H9 (cell line): Measurements from ENCODE around the gene CDK15. TPM values are rescaled to one million over a fixed set of nuclear protein-coding genes. Genes with fewer than 3 reads are reported as not detected.

Source experiments
- DNase-seq: peaks from one replicate; pipeline ENCODE4 v3.0.0-alpha.2; 2017
- H2AFZ ChIP-seq: one replicate; pipeline ENCODE4 v1.6.1; 2013; ENCODE audit warnings: mild to moderate bottlenecking, low read length, control low read depth, moderate library complexity
- H2AK5ac ChIP-seq: 2 replicates; pipeline ENCODE4 v1.6.1; 2013; ENCODE audit warnings: low read length, control low read depth, mixed read lengths; ENCODE audit not compliant: insufficient read length
- H2BK120ac ChIP-seq: one replicate; pipeline ENCODE4 v1.6.1; 2013; ENCODE audit warnings: low read depth, mild to moderate bottlenecking, low read length, control low read depth, inconsistent platforms; ENCODE audit not compliant: poor library complexity, severe bottlenecking
- H2BK12ac ChIP-seq: 2 replicates; pipeline ENCODE4 v1.6.1; 2013; ENCODE audit warnings: low read length, control low read depth, mixed read lengths, low read depth; ENCODE audit not compliant: insufficient read length
- H2BK15ac ChIP-seq: 2 replicates; pipeline ENCODE4 v1.6.1; 2013; ENCODE audit warnings: low read depth, low read length, control low read depth
- H2BK20ac ChIP-seq: one replicate; pipeline ENCODE4 v1.6.1; 2013; ENCODE audit warnings: low read depth, mild to moderate bottlenecking, low read length, control low read depth, inconsistent platforms; ENCODE audit not compliant: poor library complexity, severe bottlenecking
- H2BK5ac ChIP-seq: 2 replicates; pipeline ENCODE4 v1.6.1; 2013; ENCODE audit warnings: low read length, control low read depth, mixed read lengths; ENCODE audit not compliant: insufficient read length
- H3K14ac ChIP-seq: 2 replicates; pipeline ENCODE4 v1.6.1; 2013; ENCODE audit warnings: low read length, control low read depth; ENCODE audit not compliant: insufficient read depth
- H3K18ac ChIP-seq: 2 replicates; pipeline ENCODE4 v1.6.1; 2013; ENCODE audit warnings: low read depth, mild to moderate bottlenecking, mixed read lengths, low read length, control low read depth; ENCODE audit not compliant: insufficient read length
- H3K23ac ChIP-seq: 2 replicates; pipeline ENCODE4 v1.6.1; 2013; ENCODE audit warnings: low read length, control low read depth, mixed read lengths, low read depth; ENCODE audit not compliant: insufficient read length
- H3K23me2 ChIP-seq: 2 replicates; pipeline ENCODE4 v1.6.1; 2013; ENCODE audit warnings: low read depth, mild to moderate bottlenecking, mixed read lengths, low read length, control low read depth; ENCODE audit not compliant: insufficient read length, poor library complexity, severe bottlenecking
- H3K27ac ChIP-seq: 2 replicates; pipeline ENCODE4 v1.5.1; 2013; ENCODE audit warnings: low read length, control low read depth, mixed read lengths, low read depth; ENCODE audit not compliant: insufficient read length
- H3K27me3 ChIP-seq: 2 replicates; pipeline ENCODE4 v1.6.1; 2013; ENCODE audit warnings: low read length, control low read depth, inconsistent platforms; ENCODE audit not compliant: insufficient read depth
- H3K4ac ChIP-seq: 2 replicates; pipeline ENCODE4 v1.6.1; 2013; ENCODE audit warnings: low read depth, mild to moderate bottlenecking, control low read depth, inconsistent platforms, low read length, moderate library complexity
- H3K4me1 ChIP-seq: 2 replicates; pipeline ENCODE4 v1.6.1; 2013; ENCODE audit warnings: low read length, control low read depth, inconsistent platforms; ENCODE audit not compliant: insufficient read depth
- H3K4me2 ChIP-seq: 2 replicates; pipeline ENCODE4 v1.6.1; 2013; ENCODE audit warnings: low read length, control low read depth, mixed read lengths; ENCODE audit not compliant: insufficient read length, insufficient read depth
- H3K56ac ChIP-seq: 2 replicates; pipeline ENCODE4 v1.6.1; 2013; ENCODE audit warnings: low read depth, mild to moderate bottlenecking, mixed read lengths, low read length, control low read depth; ENCODE audit not compliant: insufficient read length
- H3K79me1 ChIP-seq: 2 replicates; pipeline ENCODE4 v1.6.1; 2013; ENCODE audit warnings: low read depth, mild to moderate bottlenecking, moderate library complexity, low read length, control low read depth, inconsistent platforms; ENCODE audit not compliant: insufficient read depth, poor library complexity, severe bottlenecking
- H3K79me2 ChIP-seq: 2 replicates; pipeline ENCODE4 v1.6.1; 2013; ENCODE audit warnings: low read length, control low read depth, inconsistent platforms; ENCODE audit not compliant: insufficient read depth
- H3K9ac ChIP-seq: 2 replicates; pipeline ENCODE4 v1.6.1; 2013; ENCODE audit warnings: low read length, control low read depth, mixed read lengths; ENCODE audit not compliant: insufficient read length; ENCODE audit errors: extremely low read depth
- H3K9me3 ChIP-seq: one replicate; pipeline ENCODE4 v1.6.1; 2013; ENCODE audit warnings: low read depth, low read length, inconsistent platforms; ENCODE audit not compliant: control insufficient read depth
- H3T11ph ChIP-seq: one replicate; pipeline ENCODE4 v1.6.1; 2013; ENCODE audit warnings: mild to moderate bottlenecking, low read length, control low read depth, inconsistent platforms
- H4K20me1 ChIP-seq: one replicate; pipeline ENCODE4 v1.6.1; 2013; ENCODE audit not compliant: control insufficient read depth, insufficient read length, insufficient read depth
- H4K5ac ChIP-seq: 2 replicates; pipeline ENCODE4 v1.6.1; 2013; ENCODE audit warnings: low read depth, mild to moderate bottlenecking, mixed read lengths, low read length, control low read depth; ENCODE audit not compliant: insufficient read length
- H4K8ac ChIP-seq: replicated peaks from 2 replicates; pipeline ENCODE4 v1.6.1; 2013; ENCODE audit warnings: low read length, control low read depth, mixed read lengths, low read depth; ENCODE audit not compliant: insufficient read length
- H4K91ac ChIP-seq: 2 replicates; pipeline ENCODE4 v1.6.1; 2013; ENCODE audit warnings: low read depth, mild to moderate bottlenecking, moderate library complexity, mixed read lengths, low read length, control low read depth; ENCODE audit not compliant: insufficient read length
- H3K27ac Mint-ChIP-seq, 3 experiments: 2 replicates in 2 of 3; 3 replicates in 1 of 3; pipeline ENCODE4 v1.8.0; 2020 to 2021; ENCODE audit warnings: mixed read lengths in 3 of 3, mild to moderate bottlenecking in 1 of 3, moderate library complexity in 1 of 3
- H3K27me3 Mint-ChIP-seq: 2 replicates; pipeline ENCODE4 v1.8.0; 2021; ENCODE audit warnings: low read depth, mild to moderate bottlenecking, moderate library complexity, mixed read lengths
- H3K36me3 Mint-ChIP-seq, 3 experiments: 2 replicates in 2 of 3; 3 replicates in 1 of 3; pipeline ENCODE4 v1.8.0; 2020 to 2021; ENCODE audit warnings: low read depth in 3 of 3, mixed read lengths in 3 of 3; ENCODE audit not compliant: insufficient read depth in 1 of 3
- H3K4me1 Mint-ChIP-seq, 2 experiments: 2 replicates each; pipeline ENCODE4 v1.8.0; 2020; ENCODE audit warnings: mixed read lengths in 2 of 2
- H3K4me3 Mint-ChIP-seq, 2 experiments: 2 replicates in 1 of 2; 3 replicates in 1 of 2; pipeline ENCODE4 v1.8.0; 2020 to 2021; ENCODE audit warnings: mild to moderate bottlenecking in 2 of 2, mixed read lengths in 2 of 2, moderate library complexity in 1 of 2
- H3K9me3 Mint-ChIP-seq, 2 experiments: 2 replicates in 1 of 2; 3 replicates in 1 of 2; pipeline ENCODE4 v1.8.0; 2020; ENCODE audit warnings: mild to moderate bottlenecking in 2 of 2, mixed read lengths in 2 of 2, moderate library complexity in 1 of 2
- CTCF ChIP-seq: fragments of 200-600 bp; sonication (generic); conservative IDR thresholded peaks from 3 replicates; pipeline ENCODE4 v1.8.0; 2021; ENCODE audit warnings: antibody characterized with exemption, mild to moderate bottlenecking
- total RNA-seq: library from RNA; stranded (reverse); gene quantifications from 2 replicates; pipeline ENCODE4 v1.2.1, GENCODE V29; 2021

CDK15 gene
- total RNA-seq, 1 experiment from 2014 or later = not detected

GRCh38 chr2:201796478-201796865 lies 9.9 kb upstream of the CDK15 start:
- no peaks in the 10 kb centered on the region for H3K36me3 Mint-ChIP-seq
- Histone ChIP-seq H3K23ac (no peak overlapping the region), H3K4ac (no peak overlapping the region), H2BK20ac (no peak overlapping the region), H4K20me1 (no peaks in the 10 kb centered on the region), H2BK5ac (no peak overlapping the region), H2AK5ac (no peak overlapping the region), H3K23me2 (no peaks in the 10 kb centered on the region), H3K4me1 (no peaks in the 10 kb centered on the region), H3K14ac (no peak overlapping the region), H2AFZ (no peak overlapping the region), H3K56ac (no peak overlapping the region), H3K18ac (no peak overlapping the region), H4K5ac (no peak overlapping the region), H3K4me2 (no peak overlapping the region), H3K27me3 (no peaks in the 10 kb centered on the region), H3T11ph (no peak overlapping the region), H4K8ac (no peak overlapping the region), H3K9me3 (no peaks in the 10 kb centered on the region), H3K79me1 (no peaks in the 10 kb centered on the region), H3K9ac (no peak overlapping the region), H2BK12ac (no peak overlapping the region), H4K91ac (no peak overlapping the region), H3K79me2 (no peaks in the 10 kb centered on the region), H3K27ac (no peak overlapping the region), H2BK120ac (no peak overlapping the region), H2BK15ac (no peak overlapping the region)
- H3K27me3 Mint-ChIP-seq = no peaks in the 10 kb centered on the region
- no peak for TF ChIP-seq CTCF
- no peak for DNase-seq
- no peak overlapping the region for H3K27ac Mint-ChIP-seq
- no peaks in the 10 kb centered on the region for H3K9me3 Mint-ChIP-seq
- no peak overlapping the region for H3K4me3 Mint-ChIP-seq
- no peaks in the 10 kb centered on the region; a peak in 1 of 4 replicates for H3K4me1 Mint-ChIP-seq
